MM.1S (cell line): ENCODE results near the gene RP9.

Experiments used
- DNase-seq: peaks from one replicate; pipeline ENCODE4 v3.0.0-alpha.2; 2015
- H2AFZ ChIP-seq: fragments of 300-600 bp; sonication (generic); 2 replicates; pipeline ENCODE4 v1.6.0; 2016; ENCODE audit warnings: antibody characterized with exemption, low read length
- H3F3A ChIP-seq: fragments of 300-600 bp; sonication (generic); 2 replicates; pipeline ENCODE4 v1.6.1; 2016; ENCODE audit warnings: mild to moderate bottlenecking, antibody characterized with exemption, low read length, moderate library complexity, mixed read lengths; ENCODE audit not compliant: insufficient read depth
- H3K27ac ChIP-seq: fragments of 300-600 bp; sonication (generic); 2 replicates; pipeline ENCODE4 v1.5.1; 2016; ENCODE audit warnings: mild to moderate bottlenecking, low read length
- H3K27me3 ChIP-seq: fragments of 300-600 bp; sonication (generic); replicated peaks from 2 replicates; pipeline ENCODE4 v1.6.0; 2016; ENCODE audit warnings: low read length; ENCODE audit not compliant: insufficient read depth
- H3K36me3 ChIP-seq: fragments of 300-600 bp; sonication (generic); replicated peaks from 2 replicates; pipeline ENCODE4 v1.6.1; 2016; ENCODE audit warnings: mild to moderate bottlenecking, low read length, mixed read lengths; ENCODE audit not compliant: insufficient read depth
- H3K4me1 ChIP-seq: fragments of 300-600 bp; sonication (generic); 2 replicates; pipeline ENCODE4 v1.6.1; 2016; ENCODE audit warnings: low read length, mixed read lengths
- H3K4me2 ChIP-seq: fragments of 300-600 bp; sonication (generic); 2 replicates; pipeline ENCODE4 v1.6.0; 2016; ENCODE audit warnings: low read depth, low read length
- H3K4me3 ChIP-seq: fragments of 300-600 bp; sonication (generic); 2 replicates; pipeline ENCODE4 v1.5.1; 2016; ENCODE audit warnings: low read length, mixed read lengths
- H3K79me2 ChIP-seq: fragments of 300-600 bp; sonication (generic); 2 replicates; pipeline ENCODE4 v1.6.1; 2016; ENCODE audit warnings: mixed run types, low read length, mixed read lengths
- H3K9ac ChIP-seq: fragments of 300-600 bp; sonication (generic); 2 replicates; pipeline ENCODE4 v1.6.1; 2016; ENCODE audit warnings: low read length, mixed read lengths
- H3K9me2 ChIP-seq: fragments of 300-600 bp; sonication (generic); replicated peaks from 2 replicates; pipeline ENCODE4 v1.6.1; 2016; ENCODE audit warnings: mild to moderate bottlenecking, low read length, mixed read lengths; ENCODE audit not compliant: insufficient read depth
- H3K9me3 ChIP-seq: fragments of 300-600 bp; sonication (generic); replicated peaks from 2 replicates; pipeline ENCODE4 v1.6.1; 2016; ENCODE audit warnings: mild to moderate bottlenecking, low read length, mixed read lengths; ENCODE audit not compliant: insufficient read depth
- H4K20me1 ChIP-seq: fragments of 300-600 bp; sonication (generic); 2 replicates; pipeline ENCODE4 v1.6.1; 2016; ENCODE audit warnings: mild to moderate bottlenecking, low read length, moderate library complexity, mixed read lengths; ENCODE audit not compliant: insufficient read depth
- EZH2 ChIP-seq: fragments of 300-600 bp; sonication (generic); optimal IDR thresholded peaks from 2 replicates; pipeline ENCODE3; 2017; ENCODE audit warnings: low read depth, mild to moderate bottlenecking, antibody characterized with exemption, low read length, mixed read lengths
- EZH2phosphoT487 ChIP-seq: fragments of 300-600 bp; sonication (generic); IDR thresholded peaks from 2 replicates; pipeline ENCODE4 v1.6.1; 2018; ENCODE audit warnings: antibody characterized with exemption, low read length
- TF ChIP-seq, protein P1 (sequence below): fragments of 300-600 bp; sonication (generic); IDR thresholded peaks from 2 replicates; pipeline ENCODE4 v1.5.1; 2016; ENCODE audit warnings: antibody characterized with exemption, low read length, mixed read lengths

RP9 gene

GRCh38 chr7:33093266-33093665, 15.9 kb downstream of the RP9 start:
- no peak for DNase-seq

GRCh38 chr7:33091641-33092191, 17.5 kb downstream of the RP9 start:
- Histone ChIP-seq H3K79me2 (no peaks in the 10 kb centered on the region), H3K27ac (no peak overlapping the region), H3K9me3 (no peaks in the 10 kb centered on the region), H3K4me3 (no peak overlapping the region), H3K9ac (no peak overlapping the region), H3K4me1 (no peaks in the 10 kb centered on the region), H3K4me2 (no peak overlapping the region), H3K27me3 (no peaks in the 10 kb centered on the region), H3K36me3 (peaks cover 4% of the 10 kb centered on the region; the same call in 1 of the 2 replicates), H4K20me1 (no peaks in the 10 kb centered on the region), H3F3A (no peaks in the 10 kb centered on the region), H2AFZ (no peak overlapping the region), H3K9me2 (no peaks in the 10 kb centered on the region)
- no peak for DNase-seq
- no peak for TF ChIP-seq EZH2
- TF ChIP-seq EZH2phosphoT487: no peak
- TF ChIP-seq, protein P1, sequence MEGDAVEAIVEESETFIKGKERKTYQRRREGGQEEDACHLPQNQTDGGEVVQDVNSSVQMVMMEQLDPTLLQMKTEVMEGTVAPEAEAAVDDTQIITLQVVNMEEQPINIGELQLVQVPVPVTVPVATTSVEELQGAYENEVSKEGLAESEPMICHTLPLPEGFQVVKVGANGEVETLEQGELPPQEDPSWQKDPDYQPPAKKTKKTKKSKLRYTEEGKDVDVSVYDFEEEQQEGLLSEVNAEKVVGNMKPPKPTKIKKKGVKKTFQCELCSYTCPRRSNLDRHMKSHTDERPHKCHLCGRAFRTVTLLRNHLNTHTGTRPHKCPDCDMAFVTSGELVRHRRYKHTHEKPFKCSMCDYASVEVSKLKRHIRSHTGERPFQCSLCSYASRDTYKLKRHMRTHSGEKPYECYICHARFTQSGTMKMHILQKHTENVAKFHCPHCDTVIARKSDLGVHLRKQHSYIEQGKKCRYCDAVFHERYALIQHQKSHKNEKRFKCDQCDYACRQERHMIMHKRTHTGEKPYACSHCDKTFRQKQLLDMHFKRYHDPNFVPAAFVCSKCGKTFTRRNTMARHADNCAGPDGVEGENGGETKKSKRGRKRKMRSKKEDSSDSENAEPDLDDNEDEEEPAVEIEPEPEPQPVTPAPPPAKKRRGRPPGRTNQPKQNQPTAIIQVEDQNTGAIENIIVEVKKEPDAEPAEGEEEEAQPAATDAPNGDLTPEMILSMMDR: no peak

More at GRCh38 chr7:33093266-33093665, 15.9 kb downstream of the RP9 start:
- Histone ChIP-seq H3K79me2 (no peaks in the 10 kb centered on the region), H3F3A (no peaks in the 10 kb centered on the region), H3K9ac (no peak overlapping the region), H3K36me3 (peaks cover 4% of the 10 kb centered on the region; the same call in 1 of the 2 replicates), H4K20me1 (no peaks in the 10 kb centered on the region), H3K27ac (no peak overlapping the region), H3K27me3 (no peaks in the 10 kb centered on the region), H3K4me2 (no peak overlapping the region), H2AFZ (no peak overlapping the region), H3K9me2 (no peaks in the 10 kb centered on the region), H3K9me3 (no peaks in the 10 kb centered on the region), H3K4me3 (no peak overlapping the region), H3K4me1 (no peaks in the 10 kb centered on the region)
- TF ChIP-seq, protein P1: no peak
- no peak for TF ChIP-seq EZH2phosphoT487
- TF ChIP-seq EZH2: no peak

GRCh38 chr7:33091111-33091531, 18.1 kb downstream of the RP9 start:
- no peaks in the 10 kb centered on the region for H4K20me1 ChIP-seq
- no peaks in the 10 kb centered on the region for H3K79me2 ChIP-seq
- TF ChIP-seq EZH2phosphoT487: no peak
- TF ChIP-seq, protein P1: no peak
- TF ChIP-seq EZH2: no peak
- peaks cover 4% of the 10 kb centered on the region; the same call in 1 of the 2 replicates for H3K36me3 ChIP-seq
- H3K9me2 ChIP-seq: no peaks in the 10 kb centered on the region
- H3K9me3 ChIP-seq: no peaks in the 10 kb centered on the region
- no peaks in the 10 kb centered on the region for H3F3A ChIP-seq
- H3K4me1 ChIP-seq: no peaks in the 10 kb centered on the region
- H2AFZ ChIP-seq: no peak overlapping the region
- DNase-seq: no peak
- H3K4me3 ChIP-seq: no peak overlapping the region
- H3K9ac ChIP-seq: no peak overlapping the region
- H3K27me3 ChIP-seq: no peaks in the 10 kb centered on the region
- H3K27ac ChIP-seq: no peak overlapping the region
- no peak overlapping the region for H3K4me2 ChIP-seq
